CD4-positive, alpha-beta memory T cell (primary cell): Measurements from ENCODE around the gene XPR1. TPM values are rescaled to one million over a fixed set of nuclear protein-coding genes. Genes with fewer than 3 reads are reported as not detected.

Experiments used
- CTCF ChIA-PET: fragments of 350-600 bp; sonication (Branson Sonifier 250); formaldehyde crosslinking; loops from one replicate; lab custom pipeline; 2021; ENCODE audit warnings: inconsistent platforms; ENCODE audit not compliant: partially characterized antibody; lab: Charles Lee
- POLR2A ChIA-PET: fragments of 350-600 bp; sonication (Branson Sonifier 250); formaldehyde crosslinking; loops from one replicate; lab custom pipeline; 2021; ENCODE audit not compliant: partially characterized antibody; lab: Charles Lee
- DNase-seq, 5 donors: peaks; one replicate each; pipeline versions ENCODE4 v3.0.0 to v3.0.0-alpha.2; 2020 to 2022; ENCODE audit warnings: mixed read lengths in 1 of 5
- H3K27ac ChIP-seq: one replicate; pipeline ENCODE4 v1.7.0; 2013; ENCODE audit warnings: low read depth, low read length
- H3K27me3 ChIP-seq: 2 replicates; pipeline ENCODE4 v1.7.0; 2013; ENCODE audit warnings: mild to moderate bottlenecking, low read length, moderate library complexity; ENCODE audit not compliant: insufficient read depth
- H3K36me3 ChIP-seq: 2 replicates; pipeline ENCODE4 v1.7.0; 2013; ENCODE audit warnings: mild to moderate bottlenecking, low read length, moderate library complexity; ENCODE audit not compliant: insufficient read depth
- H3K4me1 ChIP-seq: 2 replicates; pipeline ENCODE4 v1.7.0; 2013; ENCODE audit warnings: mild to moderate bottlenecking, low read length, moderate library complexity; ENCODE audit not compliant: insufficient read depth
- H3K4me3 ChIP-seq, 2 donors: one replicate each; pipeline ENCODE4 v1.7.0; 2013; ENCODE audit warnings: low read length in 2 of 2, mild to moderate bottlenecking in 1 of 2
- H3K9me3 ChIP-seq, 2 donors: one replicate each; pipeline ENCODE4 v1.7.0; 2013; ENCODE audit warnings: low read length in 2 of 2, control low read depth in 1 of 2; ENCODE audit not compliant: control insufficient read depth in 1 of 2
- H3K27ac Mint-ChIP-seq, 7 donors: one replicate each; pipeline ENCODE4 v1.8.0; 2020 to 2021; ENCODE audit warnings: mixed read lengths in 7 of 7, mild to moderate bottlenecking in 6 of 7, inconsistent platforms in 3 of 7, moderate library complexity in 3 of 7
- H3K27me3 Mint-ChIP-seq, 2 donors: one replicate each; pipeline ENCODE4 v1.8.0; 2020 to 2021; ENCODE audit warnings: mixed read lengths in 2 of 2
- H3K36me3 Mint-ChIP-seq, 2 donors: one replicate each; pipeline ENCODE4 v1.8.0; 2020 to 2021; ENCODE audit warnings: mixed read lengths in 2 of 2, inconsistent platforms in 1 of 2, mild to moderate bottlenecking in 1 of 2
- H3K4me1 Mint-ChIP-seq, 4 donors: one replicate each; pipeline ENCODE4 v1.8.0; 2020 to 2021; ENCODE audit warnings: mixed read lengths in 4 of 4, mild to moderate bottlenecking in 1 of 4
- H3K4me3 Mint-ChIP-seq, 8 donors: one replicate each; pipeline ENCODE4 v1.8.0; 2020 to 2021; ENCODE audit warnings: mixed read lengths in 8 of 8, mild to moderate bottlenecking in 7 of 8, moderate library complexity in 6 of 8, inconsistent platforms in 3 of 8
- H3K9me3 Mint-ChIP-seq, 8 donors: one replicate each; pipeline ENCODE4 v1.8.0; 2020 to 2021; ENCODE audit warnings: mixed read lengths in 8 of 8, mild to moderate bottlenecking in 5 of 8, inconsistent platforms in 3 of 8, moderate library complexity in 1 of 8
- intact Hi-C: fragments of 100-400 bp; cut with micrococcal nuclease; formaldehyde crosslinking; loops from one replicate; pipeline ENCODE4 v1.15.1; 2023
- polyA plus RNA-seq, 2 donors: library from polyadenylated mRNA; unstranded; fragments of 300-500 nt; fragmentation: Illumina TruSeq; gene quantifications; one replicate each; pipeline ENCODE4 v1.2.3, GENCODE V29; 2021
- total RNA-seq, 2 experiments: library from RNA; stranded (reverse); gene quantifications; one replicate each; pipeline ENCODE4 v1.2.3, GENCODE V29; 2021

XPR1 gene
- total and polyA plus RNA-seq, 4 experiments from 2014 or later: 6.5 to 17.0 (median 12.6) TPM

DNA sequence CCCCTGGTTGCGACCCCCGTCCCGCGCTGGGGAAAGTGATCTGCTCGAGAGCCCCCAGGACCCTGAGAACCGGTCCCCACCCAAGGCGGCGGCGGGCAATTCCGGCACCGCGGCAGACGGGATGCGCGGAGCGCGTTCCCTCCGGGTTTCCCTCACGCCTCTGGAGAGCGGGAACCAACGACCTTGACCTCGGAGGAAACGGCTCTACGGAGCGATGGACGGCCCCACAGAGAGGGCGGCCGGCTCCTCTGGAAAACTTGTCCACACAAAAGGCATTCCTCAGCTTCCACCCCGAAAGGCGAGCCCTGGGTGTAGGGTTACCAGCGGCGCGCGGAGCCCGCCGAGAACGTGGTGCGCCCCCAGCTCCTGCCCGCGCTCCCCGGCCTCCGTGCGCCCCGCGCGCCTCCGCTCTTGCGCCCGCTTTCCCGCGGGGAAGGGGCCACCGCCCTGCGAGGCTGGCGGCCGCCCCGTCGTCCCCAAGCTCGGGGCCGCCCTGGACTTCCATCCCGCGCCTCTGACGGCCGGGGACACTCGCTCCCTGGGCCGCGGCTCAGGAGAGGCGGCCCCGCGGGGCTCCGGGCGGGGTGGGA lies 280.5 kb downstream of the XPR1 start:
- Mint-ChIP-seq H3K4me3 (peak overlapping the region in 2 of 8 donors; percentile 51 to 52), H3K9me3 (peaks cover 0 to 1% (median 0%) of the 10 kb centered on the region in 8 donors), H3K27me3 (peaks cover 27 to 35% of the 10 kb centered on the region in 2 donors), H3K27ac (no peak overlapping the region), H3K4me1 (peaks cover 0 to 16% (median 7%) of the 10 kb centered on the region in 4 donors), H3K36me3 (no peaks in the 10 kb centered on the region)
- Histone ChIP-seq H3K9me3 (no peaks in the 10 kb centered on the region), H3K4me3 (no peak overlapping the region), H3K27ac (no peak overlapping the region), H3K4me1 (no peaks in the 10 kb centered on the region), H3K27me3 (no peaks in the 10 kb centered on the region), H3K36me3 (no peaks in the 10 kb centered on the region)
- DNase-seq: no peak
- ChIA-PET CTCF (no interaction called here), POLR2A (no interaction called here)
- intact Hi-C loops: no loop called here

DNA sequence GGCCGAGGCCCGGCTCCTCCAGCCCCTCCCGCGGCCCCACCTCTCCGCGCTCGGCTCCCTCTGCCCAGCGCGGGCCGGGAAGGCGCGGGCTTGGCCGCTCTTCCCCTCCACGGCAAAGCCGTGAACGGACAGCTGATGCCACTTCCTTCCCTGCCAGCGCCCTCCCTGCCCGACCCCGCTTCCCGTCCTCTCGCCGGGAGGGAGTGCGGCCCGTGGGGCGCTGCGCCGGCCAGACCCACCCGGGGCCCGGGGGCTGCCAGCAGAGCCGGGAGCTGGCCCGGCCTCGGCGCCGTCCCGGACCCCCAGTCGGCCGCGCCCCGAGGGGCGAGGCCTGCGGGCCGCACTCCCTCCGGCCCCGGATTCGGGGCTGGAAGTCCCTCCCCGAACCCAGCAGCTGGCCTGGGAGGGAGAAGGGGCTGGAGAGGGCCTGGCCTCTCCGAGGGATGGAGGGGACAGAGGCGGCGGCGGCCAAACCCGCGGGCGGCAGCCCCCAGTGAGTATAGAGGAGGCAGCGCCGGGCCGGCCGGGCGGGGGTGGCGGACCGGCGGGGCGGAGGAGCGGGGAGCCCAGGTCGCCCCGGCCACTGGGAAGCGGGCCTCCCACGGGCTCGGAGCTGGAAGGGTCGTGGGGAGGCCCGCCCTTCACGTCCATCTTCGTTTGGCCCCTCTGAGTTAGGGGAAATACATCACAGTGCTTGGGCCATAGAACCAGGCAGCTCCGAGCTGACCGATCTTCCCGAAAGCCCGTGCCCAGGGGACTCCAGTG lies 281.2 kb downstream of the XPR1 start, which contains the start of gene KIAA1614:
KIAA1614 (plus strand) TSS at position 97 of the 765 bp plus-strand sequence; CDS start at position 444, 347 bp downstream.
- Histone ChIP-seq H3K27ac (no peak within 1 kb of the TSS), H3K4me1 (no peaks in the 10 kb centered on the region), H3K4me3 (no peak within 1 kb of the TSS), H3K36me3 (no peaks in the 10 kb centered on the region), H3K9me3 (no peaks in the 10 kb centered on the region), H3K27me3 (no peaks in the 10 kb centered on the region)
- ChIA-PET CTCF (no interaction called here), POLR2A (no interaction called here)
- no peak for DNase-seq
- no peak within 1 kb of the TSS for H3K27ac Mint-ChIP-seq
- peak within 1 kb of the TSS in 6 of 8 donors; percentile 24 to 65 (median 52) for H3K4me3 Mint-ChIP-seq
- H3K9me3 Mint-ChIP-seq: peaks cover 0 to 1% (median 0%) of the 10 kb centered on the region in 8 donors
- H3K36me3 Mint-ChIP-seq: no peaks in the 10 kb centered on the region
- H3K4me1 Mint-ChIP-seq: peaks cover 0 to 16% (median 7%) of the 10 kb centered on the region in 4 donors
- intact Hi-C loops: no loop called here
- peaks cover 25 to 33% of the 10 kb centered on the region in 2 donors for H3K27me3 Mint-ChIP-seq

DNA sequence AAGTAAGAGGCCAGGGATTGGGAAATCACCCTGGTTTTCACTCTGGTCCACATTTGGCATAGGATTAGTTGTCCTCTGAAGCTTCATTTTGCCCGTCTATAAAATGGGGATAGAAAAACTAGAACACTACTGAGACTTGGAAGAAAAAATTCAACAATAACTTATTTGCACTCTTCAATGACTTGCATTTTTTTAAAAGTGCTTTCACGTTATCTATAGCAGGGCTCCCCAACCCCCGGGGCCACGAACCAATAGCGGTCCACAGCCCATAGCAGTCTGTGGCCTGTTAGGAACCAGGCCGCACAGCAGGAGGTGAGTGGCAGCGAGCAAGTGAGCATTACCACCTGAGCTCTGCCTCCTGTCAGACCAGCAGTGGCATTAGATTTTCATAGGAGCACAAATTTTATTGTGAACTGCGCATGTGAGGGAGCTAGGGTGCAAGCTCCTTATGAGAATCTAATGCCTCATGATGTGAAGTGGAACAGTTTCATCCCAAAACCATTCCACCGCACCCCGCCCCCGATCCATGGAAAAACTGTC lies 283.7 kb downstream of the XPR1 start:
- Histone ChIP-seq H3K27me3 (no peaks in the 10 kb centered on the region), H3K36me3 (no peaks in the 10 kb centered on the region), H3K4me1 (no peaks in the 10 kb centered on the region), H3K4me3 (no peak overlapping the region), H3K27ac (no peak overlapping the region), H3K9me3 (no peaks in the 10 kb centered on the region)
- intact Hi-C loops: no loop called here
- Mint-ChIP-seq H3K9me3 (peaks cover 0 to 1% (median 0%) of the 10 kb centered on the region in 8 donors), H3K27me3 (peaks cover 19 to 20% of the 10 kb centered on the region in 2 donors), H3K36me3 (no peaks in the 10 kb centered on the region), H3K27ac (no peak overlapping the region), H3K4me3 (no peak overlapping the region), H3K4me1 (peaks cover 0 to 16% (median 7%) of the 10 kb centered on the region in 4 donors)
- ChIA-PET POLR2A (no interaction called here), CTCF (no interaction called here)
- no peak for DNase-seq

DNA sequence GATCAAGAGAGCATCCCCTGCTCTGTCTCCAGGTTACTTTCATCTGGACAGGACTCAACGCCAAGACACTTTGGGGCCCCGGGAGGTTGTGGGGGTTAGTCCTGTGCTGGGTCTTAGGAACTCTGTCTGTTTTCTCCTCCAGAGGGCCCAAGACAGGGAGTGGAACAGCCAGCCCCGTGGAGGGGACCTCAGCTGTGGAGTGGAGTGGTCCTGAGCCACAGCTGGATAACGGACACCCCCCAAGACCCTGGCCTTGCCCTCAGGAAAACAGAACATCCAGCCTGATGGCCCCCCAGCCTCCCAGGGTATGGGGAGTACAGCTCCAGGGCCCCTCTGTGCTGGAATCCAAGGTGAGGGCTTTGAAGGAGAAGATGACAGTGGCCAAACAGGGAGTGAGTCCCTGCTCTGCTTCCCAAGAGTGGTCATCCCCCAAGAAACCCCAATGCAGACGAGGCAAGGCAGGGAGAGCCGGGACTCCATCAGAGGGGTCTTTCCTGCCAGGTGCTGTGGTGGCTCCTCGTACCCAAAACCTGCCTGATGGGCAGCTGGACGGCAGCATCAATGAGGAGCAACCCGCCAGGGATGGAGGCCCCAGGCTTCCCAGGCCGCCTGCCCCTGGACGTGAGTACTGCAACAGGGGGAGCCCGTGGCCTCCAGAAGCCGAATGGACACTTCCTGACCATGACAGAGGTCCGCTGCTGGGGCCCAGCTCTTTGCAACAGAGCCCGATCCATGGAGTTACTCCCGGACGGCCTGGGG lies 284.4 kb downstream of the XPR1 start:
- Mint-ChIP-seq H3K4me1 (peaks cover 0 to 16% (median 7%) of the 10 kb centered on the region in 4 donors), H3K27me3 (peaks cover 18 to 19% of the 10 kb centered on the region in 2 donors), H3K9me3 (no peaks in the 10 kb centered on the region), H3K27ac (no peak overlapping the region), H3K36me3 (no peaks in the 10 kb centered on the region), H3K4me3 (no peak overlapping the region)
- Histone ChIP-seq H3K4me1 (no peaks in the 10 kb centered on the region), H3K4me3 (no peak overlapping the region), H3K9me3 (no peaks in the 10 kb centered on the region), H3K27ac (no peak overlapping the region), H3K36me3 (no peaks in the 10 kb centered on the region), H3K27me3 (no peaks in the 10 kb centered on the region)
- ChIA-PET CTCF (no interaction called here), POLR2A (no interaction called here)
- DNase-seq: no peak
- intact Hi-C loops: no loop called here

DNA sequence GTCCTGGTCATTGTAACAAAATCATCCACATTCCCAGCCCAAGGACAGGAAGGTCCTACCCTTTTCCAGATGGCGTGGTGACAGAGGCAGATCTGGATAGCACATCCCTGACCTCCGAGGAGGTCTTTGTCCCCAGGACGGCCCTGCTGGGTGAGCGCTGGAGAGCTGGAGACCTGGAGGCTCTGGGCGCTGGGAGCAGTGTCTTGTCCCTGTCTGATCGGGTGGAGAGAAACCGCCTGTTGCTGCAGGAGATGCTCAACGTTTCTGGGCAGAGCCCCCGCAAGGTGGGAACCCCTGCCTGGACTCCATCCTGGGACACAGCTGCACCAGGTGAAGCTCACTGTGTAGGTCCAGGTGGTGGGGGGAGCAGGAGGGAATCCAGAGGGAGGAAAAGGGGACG lies 284.9 kb downstream of the XPR1 start:
- H3K36me3 Mint-ChIP-seq: no peaks in the 10 kb centered on the region
- Histone ChIP-seq H3K4me3 (no peak overlapping the region), H3K9me3 (no peaks in the 10 kb centered on the region), H3K27ac (no peak overlapping the region), H3K36me3 (no peaks in the 10 kb centered on the region), H3K27me3 (no peaks in the 10 kb centered on the region), H3K4me1 (no peaks in the 10 kb centered on the region)
- no peak for DNase-seq
- H3K27ac Mint-ChIP-seq: no peak overlapping the region
- H3K27me3 Mint-ChIP-seq: peaks cover 12 to 16% of the 10 kb centered on the region in 2 donors
- ChIA-PET POLR2A (no interaction called here), CTCF (no interaction called here)
- intact Hi-C loops: no loop called here
- peaks cover 0 to 12% (median 4%) of the 10 kb centered on the region in 4 donors for H3K4me1 Mint-ChIP-seq
- H3K9me3 Mint-ChIP-seq: no peaks in the 10 kb centered on the region
- no peak overlapping the region for H3K4me3 Mint-ChIP-seq

DNA sequence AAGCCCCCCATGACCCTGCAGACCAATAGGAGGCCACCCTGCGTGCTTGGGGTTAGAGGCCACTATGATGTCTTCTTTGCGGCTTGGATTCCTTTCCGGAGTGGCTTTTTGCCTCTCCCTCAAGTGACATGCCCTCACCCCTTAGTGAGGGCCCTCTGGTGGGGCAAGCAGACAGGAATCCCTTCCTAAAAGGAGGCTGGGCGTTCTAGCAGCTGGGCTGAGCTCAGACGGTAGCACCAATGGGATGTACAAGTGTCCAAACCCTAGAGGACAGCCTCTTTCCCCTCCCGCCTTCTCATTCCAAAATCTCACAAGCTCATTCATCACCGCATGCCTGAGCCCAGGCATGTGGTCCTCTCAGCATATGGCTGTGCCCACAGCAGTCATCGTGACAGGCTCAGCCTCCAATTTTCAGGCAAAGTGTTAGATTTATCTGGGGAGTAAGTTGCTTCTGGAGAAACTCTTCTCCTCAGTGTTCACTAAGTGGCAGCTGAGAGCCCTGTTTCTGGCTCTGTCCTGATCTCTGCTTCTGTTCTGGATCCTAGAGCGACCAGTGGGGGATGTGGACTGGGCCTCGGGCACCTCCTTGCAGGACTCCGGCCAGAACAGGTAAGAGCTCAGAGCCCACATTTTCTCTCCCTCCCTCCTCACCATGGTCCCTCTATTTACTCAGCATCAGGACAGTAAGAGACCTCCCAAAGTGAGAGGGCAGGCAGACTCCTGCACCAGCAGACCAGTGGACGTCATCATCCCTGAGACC lies 285.7 kb downstream of the XPR1 start:
- Histone ChIP-seq H3K4me3 (no peak overlapping the region), H3K27ac (no peak overlapping the region), H3K4me1 (no peaks in the 10 kb centered on the region), H3K36me3 (no peaks in the 10 kb centered on the region), H3K27me3 (no peaks in the 10 kb centered on the region), H3K9me3 (no peaks in the 10 kb centered on the region)
- H3K9me3 Mint-ChIP-seq: no peaks in the 10 kb centered on the region
- no peak overlapping the region for H3K4me3 Mint-ChIP-seq
- intact Hi-C loops: no loop called here
- ChIA-PET POLR2A (no interaction called here), CTCF (no interaction called here)
- DNase-seq: no peak
- H3K36me3 Mint-ChIP-seq: no peaks in the 10 kb centered on the region
- H3K4me1 Mint-ChIP-seq: peaks cover 0 to 9% (median 3%) of the 10 kb centered on the region in 4 donors
- peaks cover 11 to 13% of the 10 kb centered on the region in 2 donors for H3K27me3 Mint-ChIP-seq
- H3K27ac Mint-ChIP-seq: no peak overlapping the region
